HG03196 (cell line): ENCODE results near the gene AK5.
"Not testable (repeated sequence)": the region's sequence is repeated elsewhere in the genome, so short reads cannot be mapped to it uniquely, and the experiment has no call there.

Source experiments
- ATAC-seq: cut with Tn5 transposase; IDR thresholded peaks from one replicate; pipeline ENCODE4 v1.9.1; 2021; ENCODE audit not compliant: unreplicated experiment

The AK5 gene

DNA sequence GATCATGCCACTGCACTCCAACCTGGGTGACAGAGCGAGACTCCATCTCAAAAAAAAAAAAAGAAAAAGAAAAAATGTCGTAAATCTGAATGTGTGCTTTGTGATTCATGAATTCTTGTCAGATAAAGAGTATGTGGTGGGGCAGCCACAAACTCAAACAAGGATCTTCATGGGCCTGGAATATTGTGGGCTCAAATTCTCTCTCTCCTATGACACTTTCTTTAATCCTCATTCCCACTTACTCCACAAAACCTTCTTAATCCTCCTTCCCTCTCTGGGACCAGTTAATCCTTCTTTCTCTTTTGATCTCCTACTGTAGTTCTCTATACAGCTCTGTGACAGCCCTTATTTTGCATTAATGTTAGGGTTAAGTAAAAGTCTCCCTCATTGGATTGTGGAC is 112.3 kb downstream of the AK5 start:
- ATAC-seq, result no peak

DNA sequence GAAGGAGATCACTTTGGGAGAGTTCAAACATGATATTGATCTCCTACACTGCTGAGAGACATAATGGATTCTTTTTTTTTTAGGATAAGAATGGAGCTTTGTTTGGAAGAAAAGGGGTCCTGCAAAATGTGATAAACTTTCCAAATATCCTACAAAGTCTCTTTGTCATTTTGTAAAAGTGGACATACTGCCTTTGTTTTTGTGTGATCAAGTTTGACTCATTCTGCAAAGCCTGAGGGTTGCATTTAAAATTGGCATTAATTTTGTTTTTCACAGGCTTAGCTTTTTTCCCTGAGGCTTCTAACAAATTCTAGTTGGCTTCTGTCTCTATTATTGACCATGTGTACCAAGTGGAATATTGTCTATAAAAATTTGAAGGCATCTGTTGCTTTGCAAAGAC is 113.2 kb downstream of the AK5 start:
- no peak for ATAC-seq

DNA sequence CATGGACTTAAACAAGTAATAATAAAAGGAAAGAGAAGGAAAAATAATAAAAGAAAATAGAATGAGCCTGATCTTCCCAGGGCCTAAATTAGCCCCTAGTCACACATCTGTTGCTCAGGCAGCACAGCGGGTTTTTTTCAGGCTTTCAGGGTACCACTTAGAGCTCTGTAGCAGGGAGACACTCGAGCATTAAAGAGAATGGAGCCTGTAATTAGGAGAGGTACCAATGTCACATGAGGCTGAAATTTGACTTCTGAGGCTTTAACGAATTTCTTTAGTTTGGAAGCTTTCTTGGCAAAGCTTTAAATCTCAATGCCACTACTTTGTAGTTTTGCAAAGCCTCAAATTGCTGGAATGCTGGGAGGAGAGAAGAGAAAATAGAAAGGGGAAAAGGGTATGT is 116.3 kb downstream of the AK5 start:
- no peak for ATAC-seq

DNA sequence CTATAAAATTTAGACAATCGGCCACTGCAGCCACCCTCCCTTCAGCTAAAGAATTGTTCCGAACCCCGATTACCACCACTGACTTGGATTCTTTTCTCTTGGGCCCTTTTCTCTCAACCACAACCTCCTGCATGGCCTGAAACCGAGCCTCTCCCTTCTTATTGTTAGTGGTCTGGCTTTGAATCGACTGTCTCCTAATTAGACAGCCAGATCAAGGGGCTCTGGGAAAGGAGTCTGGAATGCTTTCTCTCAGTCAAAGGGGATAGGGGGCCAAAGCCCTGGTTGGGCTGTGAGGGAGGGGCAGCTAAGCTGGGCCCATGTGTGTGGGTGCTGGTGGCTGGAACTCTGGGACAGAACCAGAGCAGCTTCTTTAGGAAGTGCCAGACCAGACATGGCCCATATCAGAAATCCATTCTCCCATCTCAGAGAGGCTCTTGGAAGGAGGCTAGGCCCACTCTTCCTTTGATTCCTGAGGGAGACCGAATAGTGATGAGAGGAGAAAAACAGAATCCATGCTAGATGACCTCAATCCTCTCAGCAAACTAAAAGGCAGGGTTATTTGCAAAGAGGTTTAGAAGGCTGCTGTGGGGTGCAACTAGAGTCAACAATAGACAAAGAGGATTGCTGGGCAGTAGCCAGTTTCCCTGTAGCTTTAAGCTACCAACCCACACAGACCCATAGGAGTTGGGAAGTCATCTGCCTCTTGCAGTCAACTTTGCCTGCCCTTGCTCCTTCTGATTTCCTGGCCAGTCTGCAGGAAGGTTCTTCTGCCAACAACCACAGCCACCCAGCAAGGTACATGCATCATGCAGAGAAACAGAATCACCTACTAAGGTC is 117.6 kb downstream of the AK5 start:
- ATAC-seq, result no peak

- ATAC-seq, result no peak
Measured at GRCh38 chr1:77400781-77401180, 119.0 kb downstream of the AK5 start.

- ATAC-seq, result no peak
Measured at GRCh38 chr1:77401384-77401783, 119.6 kb downstream of the AK5 start.

GRCh38 chr1:77405186-77405585 is 123.4 kb downstream of the AK5 start:
- no peak for ATAC-seq

- ATAC-seq, result no peak
Measured at GRCh38 chr1:77406661-77407060, 124.8 kb downstream of the AK5 start.

GRCh38 chr1:77407738-77408375 is 126.0 kb downstream of the AK5 start:
- ATAC-seq, result no peak

GRCh38 chr1:77408933-77409332 is 127.1 kb downstream of the AK5 start:
- ATAC-seq, result not testable (repeated sequence)

DNA sequence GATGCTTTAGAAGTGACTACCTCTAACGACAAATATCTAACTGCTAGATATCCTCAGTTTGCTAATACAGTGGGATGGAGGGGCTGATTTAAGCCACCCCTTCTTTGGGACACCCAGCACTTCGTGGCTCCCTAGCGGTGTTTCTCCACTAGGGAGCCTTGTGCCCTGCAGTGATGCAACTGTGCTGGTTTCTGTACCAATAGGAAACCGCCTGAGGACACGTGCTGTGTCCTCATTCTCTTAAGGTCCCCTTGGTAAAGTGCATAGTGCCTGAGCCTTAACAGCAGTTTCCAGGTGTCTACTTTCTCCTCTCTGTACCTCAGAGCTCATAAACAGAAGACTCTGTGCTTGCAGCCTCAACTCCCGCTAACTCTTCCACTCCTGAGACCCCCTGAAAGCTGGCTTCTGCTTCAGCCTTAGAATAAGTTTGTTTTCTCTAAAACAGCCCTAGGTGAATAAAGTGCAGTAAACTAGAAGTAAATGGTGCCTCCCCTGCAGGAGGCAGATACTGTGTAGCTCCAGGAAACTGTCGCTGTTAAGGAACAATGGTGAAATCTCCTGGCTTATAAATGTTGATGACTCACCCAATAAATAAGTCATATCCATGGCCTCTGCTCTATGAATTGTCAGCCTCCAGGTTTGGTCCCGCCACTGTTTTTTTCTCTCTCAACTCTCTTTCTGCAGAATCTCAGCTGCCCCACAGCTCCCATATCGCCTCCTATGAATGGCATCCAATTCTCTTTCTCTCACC is 130.4 kb downstream of the AK5 start:
- no peak for ATAC-seq

- peak; percentile 57 for ATAC-seq
Measured at GRCh38 chr1:77412820-77413530, 131.2 kb downstream of the AK5 start.

GRCh38 chr1:77413541-77414335 is 131.9 kb downstream of the AK5 start:
- ATAC-seq, result peak; percentile 92

DNA sequence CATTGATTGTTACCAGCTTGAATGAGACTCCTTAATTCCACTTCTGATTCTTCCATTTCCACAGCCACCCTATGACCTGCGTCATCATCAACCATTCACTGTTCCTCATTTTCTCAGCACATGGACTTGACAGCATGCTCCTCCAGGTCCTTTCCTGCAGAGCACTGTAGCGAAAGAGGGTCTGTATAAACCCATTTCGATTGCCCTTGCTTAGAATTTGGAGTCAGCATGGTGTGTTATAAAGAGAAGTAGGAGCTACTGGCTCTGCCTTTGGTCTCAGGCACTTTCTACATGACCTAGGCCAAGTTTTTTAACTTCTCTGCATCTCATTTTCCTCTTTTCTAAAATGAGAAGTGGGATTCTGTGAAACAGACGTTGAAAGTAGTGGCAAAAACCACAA is 133.8 kb downstream of the AK5 start:
- no peak for ATAC-seq

DNA sequence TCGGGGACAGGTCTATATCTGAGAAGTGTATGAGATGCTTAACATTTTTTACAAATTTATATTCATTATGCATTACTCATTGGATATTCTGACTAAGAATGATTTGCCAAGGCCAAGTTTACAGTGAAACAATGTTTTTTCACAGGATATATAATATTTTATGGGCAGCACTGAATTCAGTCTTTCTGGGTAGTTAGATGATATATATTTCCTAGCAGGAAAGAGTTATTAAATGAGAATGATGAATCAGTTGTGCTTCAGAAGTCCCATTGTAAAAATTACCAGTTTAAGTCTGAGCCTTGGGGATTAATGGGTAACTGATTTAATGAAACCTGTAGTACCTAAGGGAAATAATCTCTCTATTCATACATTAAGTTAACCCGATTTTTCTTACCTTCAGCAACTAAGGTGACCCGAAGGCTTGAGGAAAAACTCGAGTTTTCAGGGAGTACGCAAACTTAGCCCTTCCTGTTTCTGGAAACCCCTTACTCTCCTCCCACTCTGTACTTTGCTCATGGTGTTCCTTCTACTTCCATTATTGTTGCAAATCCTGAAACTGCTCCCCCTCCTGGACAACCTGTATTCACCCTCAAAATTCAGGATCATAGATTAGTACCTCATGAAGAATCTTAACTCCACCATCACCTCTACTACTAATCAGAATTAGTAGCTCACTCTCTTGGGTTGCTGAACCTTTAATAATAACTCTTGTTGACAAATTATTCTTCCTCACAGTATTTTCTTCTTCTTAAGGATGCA is 135.1 kb downstream of the AK5 start:
- no peak for ATAC-seq

GRCh38 chr1:77418055-77418454 is 136.2 kb downstream of the AK5 start:
- not testable (repeated sequence) for ATAC-seq

DNA sequence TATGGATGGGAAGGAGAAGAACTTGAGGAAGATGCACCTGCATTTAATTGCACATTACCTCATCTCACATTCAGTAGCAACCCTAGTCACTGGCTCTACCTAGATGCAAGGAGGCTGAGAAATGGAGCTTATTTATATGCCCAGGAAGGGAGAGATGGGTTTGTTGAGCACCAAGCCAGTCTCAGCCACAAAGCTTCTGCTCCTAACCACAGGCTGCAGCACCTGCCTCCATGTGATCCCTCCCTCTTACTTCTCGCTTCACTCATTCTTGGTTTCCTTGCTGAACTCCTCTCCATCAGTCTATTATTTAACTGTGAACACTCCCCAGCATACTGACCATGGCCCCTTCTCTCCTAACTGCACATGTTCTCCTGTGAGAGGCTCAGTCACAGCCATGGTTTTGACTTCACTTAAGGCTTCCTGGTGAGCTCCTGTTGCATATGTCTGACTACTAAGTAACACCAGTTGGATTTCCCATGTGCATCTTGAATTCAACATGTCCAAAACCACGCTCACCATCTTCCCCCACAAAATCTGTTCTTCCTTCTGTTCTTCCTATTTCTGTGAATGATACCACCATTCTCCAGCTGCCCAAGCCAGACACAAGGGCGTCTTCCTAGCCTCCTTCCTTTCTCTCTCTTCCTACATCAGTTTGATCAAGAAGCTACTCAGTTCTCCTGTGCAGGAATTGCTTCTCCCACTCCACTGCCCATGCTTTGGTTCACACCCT is 139.8 kb downstream of the AK5 start:
- peak; percentile 55 for ATAC-seq

- no peak for ATAC-seq
Measured at GRCh38 chr1:77424236-77424635, 142.4 kb downstream of the AK5 start.

DNA sequence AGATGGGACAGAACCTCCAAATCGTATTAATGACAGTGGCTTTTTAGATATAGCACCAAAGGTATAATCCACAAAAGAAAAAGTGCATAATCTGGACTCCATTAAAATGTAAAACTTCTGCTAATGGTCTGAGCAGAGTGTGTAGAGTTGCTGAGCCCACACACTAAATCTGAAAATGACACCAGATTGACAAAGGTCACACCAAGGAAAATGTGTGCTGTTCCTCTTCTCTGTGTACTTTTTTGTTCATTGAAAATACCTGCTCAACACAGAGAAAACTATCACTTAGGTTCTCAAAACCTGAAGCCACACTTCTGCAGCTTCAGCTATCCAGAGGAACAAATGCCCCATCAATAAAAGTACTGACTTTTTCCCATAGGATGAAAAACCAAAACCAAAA is 146.2 kb downstream of the AK5 start:
- no peak for ATAC-seq
